Inflammatory macrophage treated with lipopolysaccharide for 4 hours (primary cell): ENCODE measurements around the gene MUC5AC.
"Not testable (repeated sequence)": the region's sequence is repeated elsewhere in the genome, so short reads cannot be mapped to it uniquely, and the experiment has no call there.

Experiments
- DNase-seq: peaks from one replicate; pipeline ENCODE4 v3.0.0-alpha.2; 2020

MUC5AC gene

GRCh38 chr11:1162491-1163311 is 4.9 kb downstream of the MUC5AC start:
- no peak for DNase-seq

GRCh38 chr11:1163321-1163910 is 5.7 kb downstream of the MUC5AC start:
- DNase-seq = no peak

DNA sequence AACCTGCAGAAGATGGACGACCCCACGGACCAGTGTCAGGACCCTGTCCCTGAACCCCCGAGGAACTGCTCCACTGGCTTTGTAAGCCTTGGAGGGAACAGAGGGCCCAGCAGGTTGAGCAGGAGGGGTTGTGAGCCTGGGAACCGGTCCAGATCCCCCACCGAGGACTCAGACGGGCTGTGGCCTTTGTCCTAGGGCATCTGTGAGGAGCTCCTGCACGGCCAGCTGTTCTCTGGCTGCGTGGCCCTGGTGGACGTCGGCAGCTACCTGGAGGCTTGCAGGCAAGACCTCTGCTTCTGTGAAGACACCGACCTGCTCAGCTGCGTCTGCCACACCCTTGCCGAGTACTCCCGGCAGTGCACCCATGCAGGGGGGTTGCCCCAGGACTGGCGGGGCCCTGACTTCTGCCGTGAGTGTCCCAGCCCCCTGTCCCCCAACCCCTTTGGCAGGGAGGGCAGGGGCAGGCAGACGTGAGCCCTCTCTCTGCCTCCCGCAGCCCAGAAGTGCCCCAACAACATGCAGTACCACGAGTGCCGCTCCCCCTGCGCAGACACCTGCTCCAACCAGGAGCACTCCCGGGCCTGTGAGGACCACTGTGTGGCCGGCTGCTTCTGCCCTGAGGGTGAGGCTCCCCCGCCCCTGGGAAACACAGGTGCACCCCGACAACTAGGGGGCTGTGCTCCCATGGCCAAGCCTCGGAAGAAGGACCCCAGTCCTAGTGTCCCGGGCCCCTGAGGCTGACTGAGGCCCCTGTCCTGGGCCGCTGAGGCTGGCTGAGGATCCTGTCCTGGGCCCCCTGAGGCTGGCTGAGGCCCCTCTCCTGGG is 6.4 kb downstream of the MUC5AC start:
- DNase-seq = no peak

GRCh38 chr11:1164779-1165255 is 7.1 kb downstream of the MUC5AC start:
- not testable (repeated sequence) for DNase-seq

DNA sequence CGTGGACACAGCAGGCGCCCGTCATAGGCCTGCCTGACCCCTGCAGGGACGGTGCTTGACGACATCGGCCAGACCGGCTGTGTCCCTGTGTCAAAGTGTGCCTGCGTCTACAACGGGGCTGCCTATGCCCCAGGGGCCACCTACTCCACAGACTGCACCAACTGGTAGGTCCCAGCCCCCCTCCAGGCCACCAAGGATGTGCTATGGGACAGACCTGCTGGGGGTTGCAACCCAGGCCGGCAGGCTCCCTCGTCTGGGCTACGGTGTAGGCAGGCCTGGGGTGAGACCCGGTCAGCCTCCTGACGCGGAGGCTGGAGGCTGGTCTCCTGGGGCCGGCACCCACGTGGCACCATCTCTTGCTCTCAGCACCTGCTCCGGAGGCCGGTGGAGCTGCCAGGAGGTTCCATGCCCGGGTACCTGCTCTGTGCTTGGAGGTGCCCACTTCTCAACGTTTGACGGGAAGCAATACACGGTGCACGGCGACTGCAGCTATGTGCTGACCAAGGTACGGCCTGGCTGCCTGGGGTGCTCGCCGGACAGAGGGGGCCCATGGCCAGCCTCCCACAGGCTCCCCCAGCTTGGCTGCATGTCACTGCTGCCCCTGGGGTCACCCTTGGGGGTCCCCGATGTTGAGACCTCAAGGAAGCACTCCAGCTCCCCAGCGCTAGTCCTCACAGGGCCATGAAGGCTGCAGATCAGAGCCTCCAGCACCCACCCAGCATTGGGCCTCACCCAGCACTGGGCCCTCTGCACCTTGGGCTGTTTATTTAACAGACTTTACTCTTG is 7.7 kb downstream of the MUC5AC start:
- no peak for DNase-seq

DNA sequence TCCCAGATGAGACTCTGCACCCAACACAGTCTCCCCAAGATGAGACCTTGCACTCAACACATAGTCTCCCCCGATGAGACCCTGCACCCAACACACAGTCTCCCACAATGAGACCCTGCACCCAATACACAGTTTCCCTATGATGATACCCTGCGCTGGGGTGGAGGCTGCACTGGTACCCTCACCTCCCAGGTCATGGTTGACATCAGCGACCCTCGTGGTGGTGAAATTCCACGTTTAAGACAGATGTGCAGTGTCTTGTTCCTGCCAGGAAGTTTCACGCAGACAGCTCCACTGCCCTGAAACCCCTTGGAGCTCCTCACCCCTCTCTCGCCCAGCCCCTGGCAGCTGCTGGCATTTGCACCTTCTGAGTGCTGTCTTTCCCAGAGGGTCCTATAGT is 9.5 kb downstream of the MUC5AC start:
- no peak for DNase-seq

DNA sequence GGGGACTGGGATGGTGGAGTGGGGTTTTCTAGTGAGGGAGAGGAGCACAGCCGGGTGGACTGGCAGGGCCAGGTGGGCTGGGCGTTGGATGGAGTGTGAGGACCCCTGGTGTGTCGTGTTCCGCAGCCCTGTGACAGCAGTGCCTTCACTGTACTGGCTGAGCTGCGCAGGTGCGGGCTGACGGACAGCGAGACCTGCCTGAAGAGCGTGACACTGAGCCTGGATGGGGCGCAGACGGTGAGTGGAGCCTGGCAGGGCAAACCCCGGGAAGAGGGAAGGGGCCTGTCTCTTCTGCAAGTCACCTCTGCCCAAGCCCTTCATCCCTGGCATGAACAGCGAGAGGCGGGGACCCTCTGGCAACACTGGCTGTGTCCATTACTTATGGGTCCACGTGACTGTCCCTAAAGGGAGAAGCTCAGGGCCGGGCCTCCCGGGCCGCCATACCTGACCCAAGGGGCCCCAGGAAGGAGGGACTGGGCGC is 10.0 kb downstream of the MUC5AC start:
- DNase-seq = no peak

GRCh38 chr11:1168256-1168655 is 10.5 kb downstream of the MUC5AC start:
- DNase-seq = no peak

DNA sequence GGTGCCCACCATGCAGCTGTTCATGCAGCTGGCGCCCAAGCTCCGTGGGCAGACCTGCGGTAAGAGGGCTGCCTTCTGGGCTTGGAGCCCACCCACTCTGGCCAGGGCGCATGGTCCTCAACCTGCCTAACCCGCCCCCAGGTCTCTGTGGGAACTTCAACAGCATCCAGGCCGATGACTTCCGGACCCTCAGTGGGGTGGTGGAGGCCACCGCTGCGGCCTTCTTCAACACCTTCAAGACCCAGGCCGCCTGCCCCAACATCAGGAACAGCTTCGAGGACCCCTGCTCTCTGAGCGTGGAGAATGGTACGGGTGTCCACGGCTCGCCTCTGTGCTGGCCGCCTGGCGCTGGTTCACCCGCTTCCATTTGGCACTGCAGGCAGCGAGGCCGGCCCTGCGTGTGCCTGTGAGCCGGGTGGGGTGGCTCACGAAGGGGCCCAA is 11.0 kb downstream of the MUC5AC start:
- DNase-seq = no peak

DNA sequence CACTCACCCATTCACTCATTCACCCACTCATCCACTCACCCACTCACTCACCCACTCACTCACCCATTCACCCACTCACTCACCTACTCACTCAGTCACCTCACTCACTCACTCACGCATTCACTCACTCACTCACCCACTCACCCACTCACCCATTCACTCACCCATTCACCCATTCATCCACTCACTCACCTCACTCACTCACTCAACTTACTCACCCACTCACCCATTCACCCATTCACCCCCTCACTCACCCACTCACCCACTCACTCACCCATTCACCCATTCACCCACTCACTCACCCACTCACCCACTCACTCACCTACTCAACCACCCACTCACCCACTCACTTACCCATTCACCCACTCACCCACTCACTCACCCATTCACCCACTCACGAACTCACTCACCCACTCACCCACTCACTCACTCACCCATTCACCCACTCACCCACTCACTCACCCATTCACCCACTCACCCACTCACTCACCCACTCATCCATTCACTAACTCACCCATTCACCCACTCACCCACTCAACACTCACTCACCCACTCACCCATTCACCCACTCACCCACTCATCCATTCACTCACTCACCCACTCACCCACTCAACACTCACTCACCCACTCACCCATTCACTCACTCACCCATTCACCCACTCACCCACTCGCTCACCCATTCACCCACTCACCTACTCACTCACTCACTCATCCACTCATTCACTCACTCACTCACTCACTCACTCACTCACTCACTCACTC is 13.7 kb downstream of the MUC5AC start:
- DNase-seq = no peak

DNA sequence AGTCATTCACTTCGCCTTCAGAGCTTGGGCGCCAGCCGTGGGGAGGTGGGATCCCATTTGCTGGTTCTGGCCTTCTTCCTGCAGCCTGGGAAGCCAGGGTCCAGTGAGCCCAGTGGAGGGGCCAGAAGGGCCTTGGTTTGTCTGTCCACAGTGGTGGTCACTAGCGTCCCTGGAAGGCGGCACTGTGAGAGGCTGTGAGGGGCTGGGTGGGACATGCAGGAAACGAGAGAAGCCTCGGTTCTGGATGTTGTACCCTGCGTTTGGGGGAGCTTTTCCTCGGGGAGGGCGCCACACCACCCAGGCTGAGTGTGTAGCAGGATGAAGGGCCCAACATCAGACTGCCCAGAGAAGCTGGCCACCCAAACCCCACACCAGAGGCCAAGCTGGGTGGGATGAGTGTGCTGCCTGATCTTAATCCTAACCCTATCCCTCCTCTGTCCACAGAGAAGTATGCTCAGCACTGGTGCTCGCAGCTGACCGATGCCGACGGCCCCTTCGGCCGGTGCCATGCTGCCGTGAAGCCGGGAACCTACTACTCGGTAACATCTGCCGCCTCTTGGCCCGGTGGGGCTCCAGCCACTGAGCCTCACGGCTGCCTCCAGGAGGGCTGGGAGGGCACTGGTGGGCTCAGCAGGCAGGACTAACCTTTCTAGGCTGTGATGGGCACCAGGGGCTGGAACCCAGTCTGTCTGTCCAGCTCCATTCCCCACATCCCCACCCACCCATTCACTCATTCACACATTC is 14.4 kb downstream of the MUC5AC start:
- no peak for DNase-seq

- no peak for DNase-seq
These were observed 15.0 kb downstream of the MUC5AC start for GRCh38 chr11:1172729-1173117.

DNA sequence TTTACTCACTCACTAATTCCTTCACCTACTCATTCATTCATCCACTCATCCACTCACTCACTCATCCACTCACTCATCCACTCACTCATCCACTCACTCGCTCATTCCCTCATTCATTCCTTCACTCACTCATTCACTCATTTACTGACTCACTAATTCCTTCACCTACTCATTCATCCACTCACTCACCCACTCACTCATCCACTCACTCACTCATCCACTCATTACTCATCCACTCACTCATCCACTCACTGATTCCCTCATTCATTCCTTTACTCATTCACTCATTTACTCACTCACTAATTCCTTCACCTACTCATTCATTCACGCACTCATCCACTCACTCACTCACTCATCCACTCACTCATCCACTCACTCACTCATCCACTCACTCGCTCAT is 15.6 kb downstream of the MUC5AC start:
- DNase-seq = not testable (repeated sequence)

GRCh38 chr11:1174441-1175370 is 17.0 kb downstream of the MUC5AC start:
- DNase-seq = no peak

DNA sequence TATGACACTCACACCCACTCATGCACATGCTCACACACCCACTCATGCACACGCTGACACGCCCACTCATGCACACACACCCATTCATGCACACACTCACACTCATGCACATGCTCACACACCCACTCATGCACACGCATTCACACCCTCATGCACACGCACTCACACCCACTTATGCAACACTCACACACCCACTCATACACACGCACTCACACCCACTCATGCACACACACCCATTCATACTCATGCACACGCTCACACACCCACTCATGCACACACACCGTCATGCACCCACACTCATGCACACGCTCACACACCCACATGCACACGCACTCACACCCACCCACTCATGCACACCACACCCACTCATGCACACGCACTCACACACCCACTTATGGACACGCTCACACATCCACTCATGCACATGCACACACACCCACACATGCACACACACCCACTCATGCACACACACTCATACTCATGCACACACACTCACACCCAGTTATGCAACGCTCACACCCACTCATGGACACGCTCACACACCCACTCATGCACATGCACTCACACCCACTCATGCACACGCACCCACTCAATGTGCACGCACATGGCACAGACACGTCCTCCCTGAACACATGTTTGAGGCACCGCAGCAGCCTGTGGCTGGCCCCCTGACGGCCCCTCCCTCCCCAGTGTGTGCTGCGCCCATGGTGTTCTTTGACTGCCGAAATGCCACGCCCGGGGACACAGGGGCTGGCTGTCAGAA is 17.9 kb downstream of the MUC5AC start:
- DNase-seq = no peak

GRCh38 chr11:1176224-1177019 is 18.7 kb downstream of the MUC5AC start:
- DNase-seq = no peak

GRCh38 chr11:1177020-1177770 is 19.4 kb downstream of the MUC5AC start:
- DNase-seq = no peak

GRCh38 chr11:1177771-1178090 is 20.0 kb downstream of the MUC5AC start:
- DNase-seq = no peak
